GM06990 (cell line): Measurements from ENCODE around the gene PPM1F.

Source experiments
- DNase-seq: peaks from one replicate; pipeline ENCODE4 v3.0.0-alpha.2; 2011; ENCODE audit not compliant: insufficient read length; ENCODE audit errors: extremely low read depth
- H3K27me3 ChIP-seq: replicated peaks from 2 replicates; pipeline ENCODE4 v1.6.0; 2011; ENCODE audit warnings: low read length; ENCODE audit not compliant: control insufficient read depth, insufficient read depth
- H3K36me3 ChIP-seq: 2 replicates; pipeline ENCODE4 v1.5.1; 2011; ENCODE audit warnings: low read length; ENCODE audit not compliant: control insufficient read depth, insufficient read depth
- H3K4me3 ChIP-seq: replicated peaks from 2 replicates; pipeline ENCODE4 v1.5.1; 2011; ENCODE audit warnings: low read depth, mild to moderate bottlenecking, control low read depth, low read length
- CTCF ChIP-seq: IDR thresholded peaks from 2 replicates; pipeline ENCODE4 v1.5.1; 2011; ENCODE audit warnings: low read length, control low read depth, mild to moderate bottlenecking, inconsistent platforms; ENCODE audit not compliant: insufficient read depth, poor library complexity, severe bottlenecking

The PPM1F gene

GRCh38 chr22:21922370-21923162 lies 30.1 kb downstream of the PPM1F start:
- H3K27me3 ChIP-seq: no peaks in the 10 kb centered on the region
- no peak for DNase-seq

GRCh38 chr22:21921729-21922128 lies 30.9 kb downstream of the PPM1F start:
- TF ChIP-seq CTCF: no peak
- Histone ChIP-seq H3K36me3 (no peaks in the 10 kb centered on the region), H3K4me3 (no peak overlapping the region), H3K27me3 (no peaks in the 10 kb centered on the region)
- DNase-seq: no peak

More at GRCh38 chr22:21922370-21923162, 30.1 kb downstream of the PPM1F start:
- no peak for TF ChIP-seq CTCF
- Histone ChIP-seq H3K36me3 (no peaks in the 10 kb centered on the region), H3K4me3 (no peak overlapping the region)

- H3K27me3 ChIP-seq: no peaks in the 10 kb centered on the region
- no peak for DNase-seq
- no peak for TF ChIP-seq CTCF
- no peak overlapping the region for H3K4me3 ChIP-seq
- H3K36me3 ChIP-seq: no peaks in the 10 kb centered on the region
These were observed 31.4 kb downstream of the PPM1F start for GRCh38 chr22:21921184-21921721.

- no peak for DNase-seq
- no peak for TF ChIP-seq CTCF
- Histone ChIP-seq H3K36me3 (no peaks in the 10 kb centered on the region), H3K27me3 (no peaks in the 10 kb centered on the region), H3K4me3 (no peak overlapping the region)
These were observed 32.1 kb downstream of the PPM1F start for GRCh38 chr22:21920341-21921183.

GRCh38 chr22:21919526-21920307 lies 32.9 kb downstream of the PPM1F start:
- TF ChIP-seq CTCF: no peak
- Histone ChIP-seq H3K27me3 (no peaks in the 10 kb centered on the region), H3K4me3 (no peak overlapping the region), H3K36me3 (no peaks in the 10 kb centered on the region)
- DNase-seq: no peak
